Measurements from ENCODE around the gene CBLN3. TPM values are rescaled to one million over a fixed set of nuclear protein-coding genes. Genes with fewer than 3 reads are reported as not detected.
"Not testable (repeated sequence)": the region's sequence is repeated elsewhere in the genome, so short reads cannot be mapped to it uniquely, and the experiment has no call there.

The CBLN3 gene
- total RNA-seq (ENCODE audit: unreplicated experiment) = 0.51 TPM
- long read RNA-seq = 0 reads

DNA sequence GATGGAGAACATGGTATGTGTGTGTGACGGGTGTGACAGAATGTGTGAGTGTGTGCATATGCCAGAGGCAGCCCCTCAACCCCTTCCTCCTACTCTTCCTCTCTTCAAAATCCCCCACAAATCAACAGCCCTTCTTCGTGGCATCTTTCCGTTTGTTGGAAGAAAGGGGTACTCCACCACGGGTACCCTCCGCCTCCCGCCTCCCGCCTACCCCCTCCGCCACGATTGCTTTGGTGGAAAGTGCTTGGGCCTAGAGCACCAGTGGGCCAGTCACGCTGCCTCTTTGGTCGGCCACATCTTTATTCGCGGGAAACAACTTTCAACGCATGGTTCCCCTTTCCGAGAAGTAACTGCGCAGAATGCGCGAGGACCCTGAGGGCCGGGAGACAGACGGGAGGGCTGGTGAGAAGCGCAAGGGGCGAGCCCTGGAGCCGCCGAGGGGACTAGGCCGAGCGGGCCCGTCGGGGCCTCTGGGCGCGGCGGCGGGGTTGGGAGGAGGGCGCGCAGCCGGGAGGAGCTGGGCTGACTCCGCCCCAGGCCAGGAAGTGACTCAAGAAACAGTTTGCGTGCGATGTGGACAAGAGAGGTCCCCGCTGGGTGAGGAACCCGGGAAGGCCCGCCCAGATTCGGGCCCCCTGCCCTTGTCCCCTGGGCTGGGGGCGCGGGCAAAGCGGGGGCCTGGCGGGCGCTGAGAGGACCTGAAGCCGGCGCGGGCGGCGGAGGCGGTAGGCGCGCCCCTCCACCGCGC lies at the start of gene CBLN3, which contains the start of gene KHNYN:
Gene CBLN3, minus strand, starts transcription at position 274 of the 748 bp plus-strand sequence. CDS start 614 bp downstream, outside the sequence.
Gene KHNYN, plus strand, starts transcription at position 560 of the 748 bp plus-strand sequence. CDS start 777 bp downstream, outside the sequence.
- peak within 1 kb of the TSS; percentile 54 for H3K27ac Mint-ChIP-seq (ENCODE audit: unreplicated experiment)
- DNase-seq = peak; percentile 77
- H3K9me3 Mint-ChIP-seq (ENCODE audit: unreplicated experiment) = no peaks in the 10 kb centered on the region
- TF ChIP-seq, protein P1, sequence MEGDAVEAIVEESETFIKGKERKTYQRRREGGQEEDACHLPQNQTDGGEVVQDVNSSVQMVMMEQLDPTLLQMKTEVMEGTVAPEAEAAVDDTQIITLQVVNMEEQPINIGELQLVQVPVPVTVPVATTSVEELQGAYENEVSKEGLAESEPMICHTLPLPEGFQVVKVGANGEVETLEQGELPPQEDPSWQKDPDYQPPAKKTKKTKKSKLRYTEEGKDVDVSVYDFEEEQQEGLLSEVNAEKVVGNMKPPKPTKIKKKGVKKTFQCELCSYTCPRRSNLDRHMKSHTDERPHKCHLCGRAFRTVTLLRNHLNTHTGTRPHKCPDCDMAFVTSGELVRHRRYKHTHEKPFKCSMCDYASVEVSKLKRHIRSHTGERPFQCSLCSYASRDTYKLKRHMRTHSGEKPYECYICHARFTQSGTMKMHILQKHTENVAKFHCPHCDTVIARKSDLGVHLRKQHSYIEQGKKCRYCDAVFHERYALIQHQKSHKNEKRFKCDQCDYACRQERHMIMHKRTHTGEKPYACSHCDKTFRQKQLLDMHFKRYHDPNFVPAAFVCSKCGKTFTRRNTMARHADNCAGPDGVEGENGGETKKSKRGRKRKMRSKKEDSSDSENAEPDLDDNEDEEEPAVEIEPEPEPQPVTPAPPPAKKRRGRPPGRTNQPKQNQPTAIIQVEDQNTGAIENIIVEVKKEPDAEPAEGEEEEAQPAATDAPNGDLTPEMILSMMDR (IDR thresholded peaks at IDR 0.05; ENCODE audit: partially characterized antibody, unreplicated experiment) = no peak
- H3K36me3 Mint-ChIP-seq (ENCODE audit: unreplicated experiment) = no peaks in the 10 kb centered on the region
- H3K4me1 Mint-ChIP-seq (ENCODE audit: low read depth, unreplicated experiment) = no peaks in the 10 kb centered on the region
- H3K27me3 Mint-ChIP-seq (ENCODE audit: unreplicated experiment) = peaks cover under 1% of the 10 kb centered on the region
- H3K4me3 Mint-ChIP-seq (ENCODE audit: unreplicated experiment) = peak within 1 kb of the TSS; percentile 83

DNA sequence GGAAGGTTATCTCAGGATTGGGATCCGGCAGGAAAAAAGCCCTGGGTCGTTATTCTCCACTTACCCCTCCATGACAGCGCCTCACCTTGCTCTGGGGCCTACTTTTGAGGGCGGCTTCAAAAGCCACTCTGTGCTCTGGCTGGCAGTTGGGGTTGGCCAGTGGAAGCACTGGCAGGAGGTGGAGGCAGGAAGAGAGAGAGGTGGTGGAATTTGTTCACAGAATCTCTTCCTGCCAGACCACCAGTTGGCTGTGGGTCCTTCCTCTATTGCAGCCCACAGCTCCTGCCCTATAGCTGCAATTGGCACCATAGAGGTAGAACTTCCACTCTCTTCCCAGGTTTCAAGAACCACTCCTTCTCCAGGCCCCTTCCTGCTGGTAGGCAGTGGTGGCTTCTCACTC lies 45.8 kb upstream of the CBLN3 start:
- TF ChIP-seq, protein P1 (IDR thresholded peaks at IDR 0.05; ENCODE audit: partially characterized antibody, unreplicated experiment) = no peak
- Mint-ChIP-seq H3K36me3 (ENCODE audit: unreplicated experiment) (peaks cover 12% of the 10 kb centered on the region), H3K4me3 (ENCODE audit: unreplicated experiment) (no peak overlapping the region), H3K27ac (ENCODE audit: unreplicated experiment) (no peak overlapping the region), H3K27me3 (ENCODE audit: unreplicated experiment) (peaks cover 3% of the 10 kb centered on the region), H3K9me3 (ENCODE audit: unreplicated experiment) (peaks cover 2% of the 10 kb centered on the region), H3K4me1 (ENCODE audit: low read depth, unreplicated experiment) (no peaks in the 10 kb centered on the region)
- no peak for DNase-seq

DNA sequence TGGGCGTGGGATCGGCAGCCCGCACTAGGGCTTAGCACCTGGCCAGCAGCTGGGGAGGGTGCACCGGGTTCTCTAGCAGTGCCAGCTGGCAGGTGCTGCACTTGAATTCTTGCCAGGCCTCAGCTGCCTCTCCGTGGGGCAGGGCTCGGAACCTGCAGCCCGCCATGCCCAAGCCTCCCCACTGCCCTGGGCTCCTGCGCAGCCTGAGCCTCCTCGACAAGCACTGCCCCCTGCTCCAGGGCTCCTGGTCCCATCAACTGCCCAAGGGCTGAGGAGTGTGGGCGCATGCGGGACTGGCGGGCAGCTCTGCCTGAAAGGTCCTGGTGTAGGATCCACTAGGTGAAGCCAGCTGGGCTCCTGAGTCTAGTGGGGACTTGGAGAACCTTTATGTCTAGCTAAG lies 43.7 kb upstream of the CBLN3 start:
- no peak for DNase-seq
- TF ChIP-seq, protein P1 (IDR thresholded peaks at IDR 0.05; ENCODE audit: partially characterized antibody, unreplicated experiment) = no peak
- Mint-ChIP-seq H3K27me3 (ENCODE audit: unreplicated experiment) (peaks cover 3% of the 10 kb centered on the region), H3K27ac (ENCODE audit: unreplicated experiment) (no peak overlapping the region), H3K4me1 (ENCODE audit: low read depth, unreplicated experiment) (no peaks in the 10 kb centered on the region), H3K9me3 (ENCODE audit: unreplicated experiment) (no peaks in the 10 kb centered on the region), H3K36me3 (ENCODE audit: unreplicated experiment) (peaks cover 6% of the 10 kb centered on the region), H3K4me3 (ENCODE audit: unreplicated experiment) (no peak overlapping the region)

DNA sequence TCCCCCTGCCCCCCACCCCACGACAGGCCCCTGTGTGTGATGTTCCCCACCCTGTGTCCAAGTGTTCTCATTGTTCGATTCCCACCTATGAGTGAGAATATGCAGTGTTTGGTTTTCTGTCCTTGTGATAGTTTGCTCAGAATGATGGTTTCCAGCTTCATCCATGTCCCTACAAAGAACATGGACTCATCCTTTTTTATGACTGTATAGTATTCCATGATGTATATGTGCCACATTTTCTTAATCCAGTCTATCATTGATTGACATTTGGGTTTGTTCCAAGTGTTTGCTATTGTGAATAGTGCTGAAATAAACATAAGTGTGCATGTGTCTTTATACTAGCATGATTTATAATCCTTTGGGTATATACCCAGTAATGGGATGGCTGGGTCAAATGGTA lies 41.0 kb upstream of the CBLN3 start:
- H3K27ac Mint-ChIP-seq (ENCODE audit: unreplicated experiment); DNase-seq; H3K9me3 Mint-ChIP-seq (ENCODE audit: unreplicated experiment); H3K36me3 Mint-ChIP-seq (ENCODE audit: unreplicated experiment); H3K4me3 Mint-ChIP-seq (ENCODE audit: unreplicated experiment); H3K27me3 Mint-ChIP-seq (ENCODE audit: unreplicated experiment); H3K4me1 Mint-ChIP-seq (ENCODE audit: low read depth, unreplicated experiment): not testable (repeated sequence)

DNA sequence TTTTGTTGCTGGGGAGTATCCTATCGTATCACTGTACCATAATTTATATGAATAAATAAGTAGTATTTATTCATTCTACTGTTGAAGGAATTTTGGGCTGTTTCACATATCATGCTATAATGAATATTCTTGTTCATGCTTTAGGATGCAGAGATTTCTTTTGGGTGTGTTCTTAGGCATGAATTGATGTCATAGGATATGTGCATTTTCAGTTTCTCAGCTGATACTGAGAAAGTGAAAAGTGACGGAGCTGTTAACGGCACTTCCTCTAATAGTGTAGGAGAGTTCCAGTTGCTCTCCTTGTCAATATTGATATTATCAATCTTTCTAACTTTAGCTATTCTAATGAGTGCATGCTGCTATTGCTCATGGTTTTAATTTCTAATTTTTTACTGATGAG lies 36.3 kb upstream of the CBLN3 start:
- no peaks in the 10 kb centered on the region for H3K4me1 Mint-ChIP-seq (ENCODE audit: low read depth, unreplicated experiment)
- no peak for DNase-seq
- TF ChIP-seq, protein P1 (IDR thresholded peaks at IDR 0.05; ENCODE audit: partially characterized antibody, unreplicated experiment) = no peak
- no peak overlapping the region for H3K27ac Mint-ChIP-seq (ENCODE audit: unreplicated experiment)
- no peaks in the 10 kb centered on the region for H3K9me3 Mint-ChIP-seq (ENCODE audit: unreplicated experiment)
- peaks cover 6% of the 10 kb centered on the region for H3K36me3 Mint-ChIP-seq (ENCODE audit: unreplicated experiment)
- H3K27me3 Mint-ChIP-seq (ENCODE audit: unreplicated experiment) = peaks cover 2% of the 10 kb centered on the region
- H3K4me3 Mint-ChIP-seq (ENCODE audit: unreplicated experiment) = no peak overlapping the region

Measured in glutamatergic neuron (in vitro differentiated cells).